B cell (primary cell): Measurements from ENCODE around the gene GRIK3.

ENCODE experiments used
- EZH2 ChIP-seq: IDR thresholded peaks from 2 replicates; pipeline ENCODE4 v1.6.1; 2012; ENCODE audit warnings: borderline replicate concordance, low read depth, mild to moderate bottlenecking, moderate library complexity, low read length; ENCODE audit not compliant: insufficient read depth, poor library complexity, severe bottlenecking
- TF ChIP-seq, protein P1 (sequence below): fragments of 200-600 bp; IDR thresholded peaks from one replicate; pipeline ENCODE4 v1.8.0; 2022; ENCODE audit warnings: antibody characterized with exemption, mild to moderate bottlenecking

DNA sequence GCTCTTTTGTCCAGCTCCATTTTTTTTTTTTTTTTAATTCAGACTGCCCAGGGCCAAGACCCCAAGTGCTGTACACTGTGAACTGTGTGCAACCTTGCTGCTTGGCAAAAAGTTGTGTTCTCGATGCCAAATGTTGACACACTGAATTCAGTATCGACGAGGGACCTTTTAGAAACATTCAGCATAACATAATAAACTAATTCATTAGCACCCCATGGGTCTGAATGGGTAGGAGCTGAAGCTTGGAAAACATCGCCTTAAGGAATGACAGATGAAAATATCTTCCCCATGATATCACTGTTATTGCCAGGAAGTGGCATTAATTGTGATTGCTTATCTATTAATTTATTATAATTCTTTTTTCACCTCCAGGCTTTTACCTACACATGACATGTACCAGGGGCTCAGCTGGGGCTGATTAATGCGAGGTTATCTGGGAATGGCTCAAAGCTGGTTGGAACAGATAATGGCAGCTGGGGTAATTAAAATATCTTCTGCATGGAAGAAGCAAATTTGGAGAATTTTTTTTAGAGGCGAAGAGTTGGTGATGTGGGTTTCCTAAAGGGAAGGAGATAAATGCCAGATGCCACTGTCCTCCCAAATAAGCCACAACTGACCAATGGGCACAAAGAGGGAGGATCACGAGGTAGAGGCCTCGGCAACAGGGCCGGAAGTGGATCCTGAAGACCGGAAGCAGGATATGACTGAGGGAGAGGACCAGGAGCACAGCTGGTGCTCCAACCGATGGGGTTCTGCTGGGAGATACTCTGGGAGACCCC, 169.3 kb downstream of the GRIK3 start:
- TF ChIP-seq, protein P1, sequence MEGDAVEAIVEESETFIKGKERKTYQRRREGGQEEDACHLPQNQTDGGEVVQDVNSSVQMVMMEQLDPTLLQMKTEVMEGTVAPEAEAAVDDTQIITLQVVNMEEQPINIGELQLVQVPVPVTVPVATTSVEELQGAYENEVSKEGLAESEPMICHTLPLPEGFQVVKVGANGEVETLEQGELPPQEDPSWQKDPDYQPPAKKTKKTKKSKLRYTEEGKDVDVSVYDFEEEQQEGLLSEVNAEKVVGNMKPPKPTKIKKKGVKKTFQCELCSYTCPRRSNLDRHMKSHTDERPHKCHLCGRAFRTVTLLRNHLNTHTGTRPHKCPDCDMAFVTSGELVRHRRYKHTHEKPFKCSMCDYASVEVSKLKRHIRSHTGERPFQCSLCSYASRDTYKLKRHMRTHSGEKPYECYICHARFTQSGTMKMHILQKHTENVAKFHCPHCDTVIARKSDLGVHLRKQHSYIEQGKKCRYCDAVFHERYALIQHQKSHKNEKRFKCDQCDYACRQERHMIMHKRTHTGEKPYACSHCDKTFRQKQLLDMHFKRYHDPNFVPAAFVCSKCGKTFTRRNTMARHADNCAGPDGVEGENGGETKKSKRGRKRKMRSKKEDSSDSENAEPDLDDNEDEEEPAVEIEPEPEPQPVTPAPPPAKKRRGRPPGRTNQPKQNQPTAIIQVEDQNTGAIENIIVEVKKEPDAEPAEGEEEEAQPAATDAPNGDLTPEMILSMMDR, result no peak
- TF ChIP-seq EZH2, result no peak
